H9 (cell line): ENCODE results near the gene MACROH2A1. TPM values are rescaled to one million over a fixed set of nuclear protein-coding genes. Genes with fewer than 3 reads are reported as not detected.

Source experiments
- DNase-seq: peaks from one replicate; pipeline ENCODE4 v3.0.0-alpha.2; 2017
- H2AFZ ChIP-seq: one replicate; pipeline ENCODE4 v1.6.1; 2013; ENCODE audit warnings: mild to moderate bottlenecking, low read length, control low read depth, moderate library complexity
- H2AK5ac ChIP-seq: 2 replicates; pipeline ENCODE4 v1.6.1; 2013; ENCODE audit warnings: low read length, control low read depth, mixed read lengths; ENCODE audit not compliant: insufficient read length
- H2BK120ac ChIP-seq: one replicate; pipeline ENCODE4 v1.6.1; 2013; ENCODE audit warnings: low read depth, mild to moderate bottlenecking, low read length, control low read depth, inconsistent platforms; ENCODE audit not compliant: poor library complexity, severe bottlenecking
- H2BK12ac ChIP-seq: 2 replicates; pipeline ENCODE4 v1.6.1; 2013; ENCODE audit warnings: low read length, control low read depth, mixed read lengths, low read depth; ENCODE audit not compliant: insufficient read length
- H2BK15ac ChIP-seq: 2 replicates; pipeline ENCODE4 v1.6.1; 2013; ENCODE audit warnings: low read depth, low read length, control low read depth
- H2BK20ac ChIP-seq: one replicate; pipeline ENCODE4 v1.6.1; 2013; ENCODE audit warnings: low read depth, mild to moderate bottlenecking, low read length, control low read depth, inconsistent platforms; ENCODE audit not compliant: poor library complexity, severe bottlenecking
- H2BK5ac ChIP-seq: 2 replicates; pipeline ENCODE4 v1.6.1; 2013; ENCODE audit warnings: low read length, control low read depth, mixed read lengths; ENCODE audit not compliant: insufficient read length
- H3K14ac ChIP-seq: 2 replicates; pipeline ENCODE4 v1.6.1; 2013; ENCODE audit warnings: low read length, control low read depth; ENCODE audit not compliant: insufficient read depth
- H3K18ac ChIP-seq: 2 replicates; pipeline ENCODE4 v1.6.1; 2013; ENCODE audit warnings: low read depth, mild to moderate bottlenecking, mixed read lengths, low read length, control low read depth; ENCODE audit not compliant: insufficient read length
- H3K23ac ChIP-seq: 2 replicates; pipeline ENCODE4 v1.6.1; 2013; ENCODE audit warnings: low read length, control low read depth, mixed read lengths, low read depth; ENCODE audit not compliant: insufficient read length
- H3K23me2 ChIP-seq: 2 replicates; pipeline ENCODE4 v1.6.1; 2013; ENCODE audit warnings: low read depth, mild to moderate bottlenecking, mixed read lengths, low read length, control low read depth; ENCODE audit not compliant: insufficient read length, poor library complexity, severe bottlenecking
- H3K27ac ChIP-seq: 2 replicates; pipeline ENCODE4 v1.5.1; 2013; ENCODE audit warnings: low read length, control low read depth, mixed read lengths, low read depth; ENCODE audit not compliant: insufficient read length
- H3K27me3 ChIP-seq: 2 replicates; pipeline ENCODE4 v1.6.1; 2013; ENCODE audit warnings: low read length, control low read depth, inconsistent platforms; ENCODE audit not compliant: insufficient read depth
- H3K4ac ChIP-seq: 2 replicates; pipeline ENCODE4 v1.6.1; 2013; ENCODE audit warnings: low read depth, mild to moderate bottlenecking, control low read depth, inconsistent platforms, low read length, moderate library complexity
- H3K4me1 ChIP-seq: 2 replicates; pipeline ENCODE4 v1.6.1; 2013; ENCODE audit warnings: low read length, control low read depth, inconsistent platforms; ENCODE audit not compliant: insufficient read depth
- H3K4me2 ChIP-seq: 2 replicates; pipeline ENCODE4 v1.6.1; 2013; ENCODE audit warnings: low read length, control low read depth, mixed read lengths; ENCODE audit not compliant: insufficient read length, insufficient read depth
- H3K56ac ChIP-seq: 2 replicates; pipeline ENCODE4 v1.6.1; 2013; ENCODE audit warnings: low read depth, mild to moderate bottlenecking, mixed read lengths, low read length, control low read depth; ENCODE audit not compliant: insufficient read length
- H3K79me1 ChIP-seq: 2 replicates; pipeline ENCODE4 v1.6.1; 2013; ENCODE audit warnings: low read depth, mild to moderate bottlenecking, moderate library complexity, low read length, control low read depth, inconsistent platforms; ENCODE audit not compliant: insufficient read depth, poor library complexity, severe bottlenecking
- H3K79me2 ChIP-seq: 2 replicates; pipeline ENCODE4 v1.6.1; 2013; ENCODE audit warnings: low read length, control low read depth, inconsistent platforms; ENCODE audit not compliant: insufficient read depth
- H3K9ac ChIP-seq: 2 replicates; pipeline ENCODE4 v1.6.1; 2013; ENCODE audit warnings: low read length, control low read depth, mixed read lengths; ENCODE audit not compliant: insufficient read length; ENCODE audit errors: extremely low read depth
- H3K9me3 ChIP-seq: one replicate; pipeline ENCODE4 v1.6.1; 2013; ENCODE audit warnings: low read depth, low read length, inconsistent platforms; ENCODE audit not compliant: control insufficient read depth
- H3T11ph ChIP-seq: one replicate; pipeline ENCODE4 v1.6.1; 2013; ENCODE audit warnings: mild to moderate bottlenecking, low read length, control low read depth, inconsistent platforms
- H4K20me1 ChIP-seq: one replicate; pipeline ENCODE4 v1.6.1; 2013; ENCODE audit not compliant: control insufficient read depth, insufficient read length, insufficient read depth
- H4K5ac ChIP-seq: 2 replicates; pipeline ENCODE4 v1.6.1; 2013; ENCODE audit warnings: low read depth, mild to moderate bottlenecking, mixed read lengths, low read length, control low read depth; ENCODE audit not compliant: insufficient read length
- H4K8ac ChIP-seq: replicated peaks from 2 replicates; pipeline ENCODE4 v1.6.1; 2013; ENCODE audit warnings: low read length, control low read depth, mixed read lengths, low read depth; ENCODE audit not compliant: insufficient read length
- H4K91ac ChIP-seq: 2 replicates; pipeline ENCODE4 v1.6.1; 2013; ENCODE audit warnings: low read depth, mild to moderate bottlenecking, moderate library complexity, mixed read lengths, low read length, control low read depth; ENCODE audit not compliant: insufficient read length
- H3K27ac Mint-ChIP-seq, 3 experiments: 2 replicates in 2 of 3; 3 replicates in 1 of 3; pipeline ENCODE4 v1.8.0; 2020 to 2021; ENCODE audit warnings: mixed read lengths in 3 of 3, mild to moderate bottlenecking in 1 of 3, moderate library complexity in 1 of 3
- H3K27me3 Mint-ChIP-seq: 2 replicates; pipeline ENCODE4 v1.8.0; 2021; ENCODE audit warnings: low read depth, mild to moderate bottlenecking, moderate library complexity, mixed read lengths
- H3K36me3 Mint-ChIP-seq, 3 experiments: 2 replicates in 2 of 3; 3 replicates in 1 of 3; pipeline ENCODE4 v1.8.0; 2020 to 2021; ENCODE audit warnings: low read depth in 3 of 3, mixed read lengths in 3 of 3; ENCODE audit not compliant: insufficient read depth in 1 of 3
- H3K4me1 Mint-ChIP-seq, 2 experiments: 2 replicates each; pipeline ENCODE4 v1.8.0; 2020; ENCODE audit warnings: mixed read lengths in 2 of 2
- H3K4me3 Mint-ChIP-seq, 2 experiments: 2 replicates in 1 of 2; 3 replicates in 1 of 2; pipeline ENCODE4 v1.8.0; 2020 to 2021; ENCODE audit warnings: mild to moderate bottlenecking in 2 of 2, mixed read lengths in 2 of 2, moderate library complexity in 1 of 2
- H3K9me3 Mint-ChIP-seq, 2 experiments: 2 replicates in 1 of 2; 3 replicates in 1 of 2; pipeline ENCODE4 v1.8.0; 2020; ENCODE audit warnings: mild to moderate bottlenecking in 2 of 2, mixed read lengths in 2 of 2, moderate library complexity in 1 of 2
- WGBS: extraction: QIAGEN DNeasy Blood & Tissue Kit; methylation state at CpG from one replicate; pipeline ENCODE4 v1.1.7; 2013; ENCODE audit warnings: missing lambda C conversion rate, low lambda C conversion rate, mixed read lengths; ENCODE audit not compliant: insufficient read length; ENCODE audit errors: extremely low coverage; 5-methylcytosine and 5-hydroxymethylcytosine counted together
- total RNA-seq: library from RNA; stranded (reverse); gene quantifications from 2 replicates; pipeline ENCODE4 v1.2.1, GENCODE V29; 2021
- TF ChIP-seq, protein P1 (sequence below): fragments of 200-600 bp; sonication (generic); conservative IDR thresholded peaks from 3 replicates; pipeline ENCODE4 v1.8.0; 2021; ENCODE audit warnings: antibody characterized with exemption, mild to moderate bottlenecking

MACROH2A1 gene
- total RNA-seq, 1 experiment from 2014 or later: 111 TPM

DNA sequence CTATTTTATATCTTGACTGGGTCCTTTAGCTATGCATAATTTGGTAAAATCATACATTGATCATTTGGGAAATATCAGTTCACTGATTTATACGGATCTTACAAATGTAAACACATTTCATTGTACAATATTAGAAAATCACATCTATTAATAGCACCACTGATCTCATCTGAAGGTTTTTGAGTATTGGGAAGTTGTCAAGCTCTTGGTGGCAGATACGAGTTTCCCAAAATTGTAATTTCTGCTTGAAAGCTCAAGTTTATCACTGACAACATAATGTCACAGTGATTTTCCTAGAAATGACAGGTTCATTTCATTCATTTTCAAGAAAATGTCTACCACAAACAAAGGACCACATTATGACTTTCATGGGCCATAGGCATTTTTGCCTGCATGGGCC is 3.0 kb upstream of the MACROH2A1 start:
- Histone ChIP-seq H3K56ac (no peak overlapping the region), H3K4me2 (no peak overlapping the region), H3K23ac (no peak overlapping the region), H4K8ac (no peak overlapping the region), H3K79me2 (no peaks in the 10 kb centered on the region; the same call in 1 of the 2 replicates), H3K4ac (no peak overlapping the region), H3K27me3 (peaks cover 25% of the 10 kb centered on the region; the same call in 1 of the 2 replicates), H2BK15ac (no peak overlapping the region), H2BK20ac (no peak overlapping the region), H3K9me3 (no peaks in the 10 kb centered on the region), H2BK120ac (no peak overlapping the region), H2AFZ (no peak overlapping the region), H2BK12ac (no peak overlapping the region), H2AK5ac (no peak overlapping the region), H2BK5ac (no peak overlapping the region), H3T11ph (no peak overlapping the region), H3K23me2 (peaks cover 16% of the 10 kb centered on the region), H3K14ac (no peak overlapping the region), H3K18ac (no peak overlapping the region), H4K5ac (no peak overlapping the region), H3K79me1 (peaks cover 2% of the 10 kb centered on the region), H3K9ac (no peak overlapping the region), H4K91ac (no peak overlapping the region), H3K4me1 (peaks cover 13% of the 10 kb centered on the region; the same call in 1 of the 2 replicates), H3K27ac (no peak overlapping the region), H4K20me1 (peaks cover 2% of the 10 kb centered on the region)
- Mint-ChIP-seq H3K27ac (no peak overlapping the region), H3K4me3 (no peak overlapping the region), H3K9me3 (peaks cover 2 to 7% of the 10 kb centered on the region in 2 experiments; a peak in 3 of 5 replicates), H3K36me3 (peaks cover 0 to 2% (median 0%) of the 10 kb centered on the region in 3 experiments; a peak in 1 of 7 replicates), H3K4me1 (peaks cover 39 to 40% of the 10 kb centered on the region in 2 experiments), H3K27me3 (peaks cover 77% of the 10 kb centered on the region)
- no CpG with 5 or more reads among the region's 2 CpGs for WGBS
- TF ChIP-seq, protein P1, sequence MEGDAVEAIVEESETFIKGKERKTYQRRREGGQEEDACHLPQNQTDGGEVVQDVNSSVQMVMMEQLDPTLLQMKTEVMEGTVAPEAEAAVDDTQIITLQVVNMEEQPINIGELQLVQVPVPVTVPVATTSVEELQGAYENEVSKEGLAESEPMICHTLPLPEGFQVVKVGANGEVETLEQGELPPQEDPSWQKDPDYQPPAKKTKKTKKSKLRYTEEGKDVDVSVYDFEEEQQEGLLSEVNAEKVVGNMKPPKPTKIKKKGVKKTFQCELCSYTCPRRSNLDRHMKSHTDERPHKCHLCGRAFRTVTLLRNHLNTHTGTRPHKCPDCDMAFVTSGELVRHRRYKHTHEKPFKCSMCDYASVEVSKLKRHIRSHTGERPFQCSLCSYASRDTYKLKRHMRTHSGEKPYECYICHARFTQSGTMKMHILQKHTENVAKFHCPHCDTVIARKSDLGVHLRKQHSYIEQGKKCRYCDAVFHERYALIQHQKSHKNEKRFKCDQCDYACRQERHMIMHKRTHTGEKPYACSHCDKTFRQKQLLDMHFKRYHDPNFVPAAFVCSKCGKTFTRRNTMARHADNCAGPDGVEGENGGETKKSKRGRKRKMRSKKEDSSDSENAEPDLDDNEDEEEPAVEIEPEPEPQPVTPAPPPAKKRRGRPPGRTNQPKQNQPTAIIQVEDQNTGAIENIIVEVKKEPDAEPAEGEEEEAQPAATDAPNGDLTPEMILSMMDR: no peak
- DNase-seq: no peak
